ENCODE measurements around the gene FRAT2.

DNA sequence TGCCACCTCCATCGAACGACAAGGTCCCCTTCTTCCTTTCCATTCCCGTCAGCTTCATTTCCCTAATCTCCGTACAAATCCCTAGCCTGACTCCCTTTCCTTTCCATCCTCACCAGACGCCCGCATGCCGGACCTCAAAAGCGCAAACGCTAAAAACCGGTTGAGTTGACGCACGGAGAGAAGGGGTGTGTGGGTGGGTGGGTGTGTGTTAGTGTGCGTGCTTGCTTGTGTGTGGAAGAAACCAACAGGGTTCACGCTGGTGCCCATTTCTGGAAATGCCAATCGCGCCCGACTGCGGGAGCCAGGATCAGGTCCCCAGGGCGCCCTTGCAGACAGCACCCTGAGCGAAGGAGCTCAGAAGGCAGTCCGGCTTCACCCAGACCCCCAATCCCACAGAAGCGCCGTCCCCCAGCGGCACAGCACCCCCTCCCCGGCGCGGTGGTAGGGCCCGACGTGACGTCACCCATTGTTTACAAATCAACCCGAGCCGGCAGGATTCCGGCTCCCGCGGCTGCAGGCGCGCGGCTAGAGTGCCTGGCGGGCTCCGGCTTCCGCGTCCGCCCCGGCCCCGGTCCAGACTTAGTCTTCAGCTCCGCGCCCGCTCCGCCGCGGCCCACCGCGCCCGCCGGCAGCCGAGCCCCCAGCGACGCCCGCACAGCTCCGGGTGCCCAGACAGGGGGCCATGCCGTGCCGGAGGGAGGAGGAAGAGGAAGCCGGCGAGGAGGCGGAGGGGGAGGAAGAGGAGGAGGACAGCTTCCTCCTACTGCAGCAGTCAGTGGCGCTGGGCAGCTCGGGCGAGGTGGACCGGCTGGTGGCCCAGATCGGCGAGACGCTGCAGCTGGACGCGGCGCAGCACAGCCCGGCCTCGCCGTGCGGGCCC is 15.5 kb downstream of the FRAT2 start, which contains the start of gene FRAT1:
- TF ChIP-seq, protein P1, sequence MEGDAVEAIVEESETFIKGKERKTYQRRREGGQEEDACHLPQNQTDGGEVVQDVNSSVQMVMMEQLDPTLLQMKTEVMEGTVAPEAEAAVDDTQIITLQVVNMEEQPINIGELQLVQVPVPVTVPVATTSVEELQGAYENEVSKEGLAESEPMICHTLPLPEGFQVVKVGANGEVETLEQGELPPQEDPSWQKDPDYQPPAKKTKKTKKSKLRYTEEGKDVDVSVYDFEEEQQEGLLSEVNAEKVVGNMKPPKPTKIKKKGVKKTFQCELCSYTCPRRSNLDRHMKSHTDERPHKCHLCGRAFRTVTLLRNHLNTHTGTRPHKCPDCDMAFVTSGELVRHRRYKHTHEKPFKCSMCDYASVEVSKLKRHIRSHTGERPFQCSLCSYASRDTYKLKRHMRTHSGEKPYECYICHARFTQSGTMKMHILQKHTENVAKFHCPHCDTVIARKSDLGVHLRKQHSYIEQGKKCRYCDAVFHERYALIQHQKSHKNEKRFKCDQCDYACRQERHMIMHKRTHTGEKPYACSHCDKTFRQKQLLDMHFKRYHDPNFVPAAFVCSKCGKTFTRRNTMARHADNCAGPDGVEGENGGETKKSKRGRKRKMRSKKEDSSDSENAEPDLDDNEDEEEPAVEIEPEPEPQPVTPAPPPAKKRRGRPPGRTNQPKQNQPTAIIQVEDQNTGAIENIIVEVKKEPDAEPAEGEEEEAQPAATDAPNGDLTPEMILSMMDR (IDR thresholded peaks at IDR 0.05; ENCODE audit: low read depth, low read length, poor library complexity, severe bottlenecking): no peak
- no peak for TF ChIP-seq EZH2phosphoT487 (IDR thresholded peaks at IDR 0.05; ENCODE audit: borderline replicate concordance, low read length)
